Ectodermal cell (in vitro differentiated cells): ENCODE data around the gene ATE1.

Experiments used
- H3K27ac ChIP-seq: 2 replicates; pipeline ENCODE4 v1.7.0; 2013; ENCODE audit warnings: mild to moderate bottlenecking, low read depth, low read length; ENCODE audit not compliant: insufficient read depth, poor library complexity, severe bottlenecking
- H3K27me3 ChIP-seq: 2 replicates; pipeline ENCODE4 v1.7.0; 2013; ENCODE audit warnings: mild to moderate bottlenecking, low read length; ENCODE audit not compliant: insufficient read depth, control insufficient read depth, poor library complexity, severe bottlenecking
- H3K36me3 ChIP-seq: one replicate; pipeline ENCODE4 v1.7.0; 2013; ENCODE audit warnings: low read length; ENCODE audit not compliant: control insufficient read depth, insufficient read depth
- H3K4me1 ChIP-seq: one replicate; pipeline ENCODE4 v1.7.0; 2013; ENCODE audit warnings: low read length; ENCODE audit not compliant: control insufficient read depth, insufficient read depth
- H3K4me3 ChIP-seq: 2 replicates; pipeline ENCODE4 v1.7.0; 2013; ENCODE audit warnings: low read depth, low read length, control low read depth; ENCODE audit not compliant: insufficient read depth
- H3K9me3 ChIP-seq: 2 replicates; pipeline ENCODE4 v1.7.0; 2013; ENCODE audit warnings: mild to moderate bottlenecking, low read length, moderate library complexity; ENCODE audit not compliant: control insufficient read depth
- WGBS, 2 experiments: methylation state at CpG; one replicate each; pipeline ENCODE4 v1.1.7; 2013; ENCODE audit warnings: missing lambda C conversion rate in 2 of 2; 5-methylcytosine and 5-hydroxymethylcytosine counted together

Gene ATE1

DNA sequence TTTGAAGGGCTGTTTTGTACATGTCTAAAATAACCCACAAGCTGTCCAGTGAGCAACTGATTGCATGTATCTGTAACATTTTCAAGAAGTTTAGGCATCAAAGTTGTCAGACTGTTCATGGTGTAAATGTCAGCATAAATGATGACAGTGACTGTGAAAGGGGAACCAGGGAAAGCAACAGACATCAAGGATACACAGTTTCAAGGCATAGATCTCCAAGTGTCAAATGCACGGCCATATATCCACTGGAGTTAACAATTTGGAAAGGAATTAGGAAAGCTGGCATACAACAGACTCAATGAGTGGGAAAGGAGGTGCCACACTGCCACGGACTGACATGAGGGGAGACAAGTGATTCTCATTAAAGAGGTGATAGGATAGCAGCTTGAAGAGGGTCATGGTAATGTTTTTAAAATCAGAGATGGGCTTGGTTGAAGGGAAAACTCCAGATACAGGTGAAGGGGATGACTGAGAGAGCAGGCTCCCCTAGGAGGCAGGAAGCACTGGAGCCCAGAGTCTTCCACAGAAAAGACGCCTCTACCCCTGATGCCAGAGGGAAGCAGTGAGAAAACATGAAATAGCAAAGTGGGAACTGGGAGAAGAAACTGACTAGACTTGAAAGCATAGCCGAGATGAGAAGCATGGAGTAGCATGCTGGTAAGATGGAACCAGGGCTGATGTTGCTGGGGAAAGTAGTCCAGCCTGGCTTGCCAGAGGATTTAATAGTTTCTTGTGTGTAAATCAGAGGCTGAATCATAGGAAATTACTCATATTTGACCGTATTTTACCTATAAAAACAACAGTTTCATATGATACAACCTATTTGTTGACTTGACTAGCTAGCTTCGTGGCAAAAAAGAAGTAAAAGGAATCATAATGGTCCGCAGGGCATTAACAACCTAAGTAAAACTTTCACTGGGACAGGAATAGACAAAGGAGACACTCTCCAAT lies 28.6 kb upstream of the ATE1 start:
- Histone ChIP-seq H3K27me3 (no peaks in the 10 kb centered on the region), H3K4me1 (no peaks in the 10 kb centered on the region), H3K9me3 (no peaks in the 10 kb centered on the region), H3K4me3 (no peak overlapping the region), H3K27ac (no peak overlapping the region), H3K36me3 (peaks cover 4% of the 10 kb centered on the region)
- 94 to 97% methylated on average over 7 of the region's 7 CpGs for WGBS, 2 experiments

DNA sequence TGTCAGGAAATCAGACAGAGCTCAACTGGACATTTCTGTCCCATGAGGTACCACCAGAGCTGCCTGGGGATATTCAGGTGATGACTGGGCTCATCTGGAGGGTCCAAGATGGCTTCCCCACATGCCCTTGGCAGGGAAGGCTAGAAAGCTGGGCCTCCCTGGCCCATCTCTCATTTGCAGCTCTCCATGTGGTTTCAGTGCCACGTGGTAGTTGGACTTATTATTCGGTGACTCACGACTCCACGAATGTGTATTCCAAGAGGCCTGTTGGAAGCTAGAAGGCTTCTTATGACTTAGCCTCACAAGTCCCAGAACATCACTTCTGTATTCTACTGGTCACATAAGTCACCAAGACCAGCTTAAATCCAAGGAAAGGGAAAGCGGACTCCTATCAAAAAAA lies 24.4 kb upstream of the ATE1 start:
- H3K4me3 ChIP-seq, result no peak overlapping the region
- no peaks in the 10 kb centered on the region for H3K9me3 ChIP-seq
- H3K27me3 ChIP-seq, result no peaks in the 10 kb centered on the region
- H3K4me1 ChIP-seq, result no peaks in the 10 kb centered on the region
- H3K27ac ChIP-seq, result no peak overlapping the region
- H3K36me3 ChIP-seq, result no peaks in the 10 kb centered on the region
- 91 to 92% methylated on average over 5 of the region's 5 CpGs for WGBS, 2 experiments

DNA sequence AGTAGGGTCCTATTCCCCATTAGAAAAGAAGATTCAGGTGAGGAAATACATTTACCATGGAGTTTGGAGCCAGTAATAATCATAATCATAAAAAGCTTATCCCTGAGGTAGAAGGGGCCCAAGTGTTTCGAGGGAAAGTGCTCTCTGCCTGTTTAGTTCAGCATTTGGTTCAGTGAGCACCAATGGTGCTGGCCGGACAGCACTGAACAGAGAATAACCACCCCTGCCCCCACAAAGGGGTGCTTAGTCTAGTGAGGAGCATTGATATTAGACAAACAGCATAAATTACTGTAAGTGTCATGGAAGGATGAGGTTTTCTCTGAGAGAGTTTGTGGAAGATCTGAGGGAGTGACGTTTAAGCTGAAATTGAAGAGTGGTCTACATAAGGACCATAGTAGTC lies 21.6 kb upstream of the ATE1 start:
- Histone ChIP-seq H3K9me3 (no peaks in the 10 kb centered on the region), H3K36me3 (no peaks in the 10 kb centered on the region), H3K4me1 (no peaks in the 10 kb centered on the region), H3K4me3 (no peak overlapping the region), H3K27me3 (no peaks in the 10 kb centered on the region), H3K27ac (no peak overlapping the region)
- WGBS, 2 experiments, result 90 to 91% methylated on average over 3 of the region's 3 CpGs

DNA sequence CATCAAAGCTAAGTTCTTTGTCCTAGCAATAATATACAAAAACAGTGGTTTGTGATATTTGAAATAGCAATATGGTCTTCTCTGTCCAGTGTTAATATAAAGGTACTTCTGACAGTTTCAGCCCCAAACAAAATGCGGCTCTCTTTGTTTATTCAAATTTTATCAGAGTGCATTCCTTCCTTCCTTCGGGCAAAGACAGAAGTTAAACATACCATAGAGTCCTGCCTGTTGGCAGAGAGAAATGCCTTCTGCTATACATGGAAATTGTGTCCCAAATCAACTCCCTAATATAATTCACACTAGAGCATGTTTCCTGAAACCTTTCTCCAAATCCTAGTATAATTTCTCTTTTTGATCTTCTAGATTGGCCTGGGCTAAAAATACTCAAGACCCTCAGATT lies 21.2 kb upstream of the ATE1 start:
- H3K4me1 ChIP-seq, result no peaks in the 10 kb centered on the region
- H3K27ac ChIP-seq, result no peak overlapping the region
- H3K4me3 ChIP-seq, result no peak overlapping the region
- no peaks in the 10 kb centered on the region for H3K27me3 ChIP-seq
- no peaks in the 10 kb centered on the region for H3K9me3 ChIP-seq
- WGBS, 2 experiments, result 87 to 93% methylated on average over 2 of the region's 2 CpGs
- no peaks in the 10 kb centered on the region for H3K36me3 ChIP-seq

DNA sequence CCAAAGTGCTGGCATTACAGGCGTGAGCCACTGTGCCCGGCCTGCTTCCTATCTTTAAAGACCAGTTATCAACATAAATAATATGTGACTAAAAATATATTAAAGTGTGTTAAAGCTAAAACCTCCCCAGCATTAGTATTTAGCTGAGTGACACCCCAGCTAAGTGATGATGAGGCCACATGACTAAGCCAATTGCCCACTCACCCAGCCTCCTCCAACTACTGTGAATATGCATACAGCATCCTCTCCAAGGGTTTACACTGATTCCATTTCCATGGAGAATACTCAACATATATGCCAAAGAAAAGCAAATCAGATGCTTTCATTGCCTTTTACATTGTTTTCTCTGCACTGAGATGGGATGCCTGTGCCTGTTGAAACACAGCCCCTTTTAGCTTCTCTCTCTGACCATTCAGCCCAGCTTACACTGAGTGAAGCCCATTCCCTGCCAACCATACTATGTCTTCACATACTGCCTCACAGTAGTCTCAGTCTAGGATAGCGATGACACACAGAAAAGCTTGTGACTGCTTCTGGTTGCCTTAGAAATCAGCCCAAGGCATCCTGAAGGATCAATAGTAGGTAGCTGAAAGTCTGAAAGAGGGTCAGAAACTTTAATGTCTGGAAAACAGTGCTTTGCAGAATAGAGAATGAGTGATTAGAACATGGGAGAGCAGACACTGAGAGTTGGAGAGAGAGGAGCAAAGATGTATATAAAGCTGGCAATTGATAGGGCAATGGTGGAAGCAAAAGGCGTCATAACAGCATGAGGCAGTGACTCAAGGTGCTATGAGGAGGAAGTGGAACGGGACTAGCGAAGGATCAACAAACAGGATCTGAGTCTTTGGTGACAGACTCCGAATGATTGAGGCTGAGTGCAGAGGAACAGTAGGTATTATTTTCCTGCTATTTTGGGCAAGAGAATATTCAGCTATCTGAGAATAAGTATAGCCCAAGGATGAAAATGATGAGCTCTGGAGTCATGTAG lies 19.8 kb upstream of the ATE1 start:
- no peak overlapping the region for H3K4me3 ChIP-seq
- no peaks in the 10 kb centered on the region for H3K27me3 ChIP-seq
- no peaks in the 10 kb centered on the region for H3K9me3 ChIP-seq
- WGBS, 2 experiments, result 90 to 94% methylated on average over 5 to 6 of the region's 7 CpGs
- H3K27ac ChIP-seq, result no peak overlapping the region
- no peaks in the 10 kb centered on the region for H3K4me1 ChIP-seq
- H3K36me3 ChIP-seq, result no peaks in the 10 kb centered on the region

DNA sequence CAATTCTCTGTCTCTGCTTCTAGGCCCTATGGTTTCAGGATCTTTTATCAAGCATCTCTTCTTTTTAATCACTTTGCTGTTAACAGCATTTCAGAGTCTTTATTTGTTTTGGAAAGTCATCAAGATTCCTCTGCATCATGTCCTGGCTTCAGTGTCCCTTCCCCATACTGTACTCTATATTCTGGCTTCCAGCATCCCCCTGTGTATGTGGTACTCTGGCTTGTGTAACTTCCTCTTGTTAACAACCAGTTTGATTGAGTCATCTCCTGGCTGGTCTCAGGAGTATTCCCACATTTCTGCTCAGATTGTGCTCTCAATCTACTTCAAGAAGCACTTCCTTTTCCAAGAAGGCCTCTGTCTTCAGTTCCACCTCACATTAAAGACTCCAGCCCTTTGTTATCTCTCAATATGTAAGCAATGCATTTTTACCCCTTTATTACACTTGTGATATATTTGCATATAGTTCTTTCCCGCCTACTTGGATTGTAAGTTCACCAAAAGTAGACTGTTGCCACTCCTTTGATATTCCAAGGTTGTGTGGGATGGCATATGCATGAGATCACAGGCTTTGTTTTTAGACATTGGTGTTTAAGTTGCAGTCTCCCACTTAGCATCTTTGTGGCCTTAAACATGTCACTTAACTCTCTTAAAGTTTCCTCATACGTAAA lies 15.1 kb upstream of the ATE1 start:
- Histone ChIP-seq H3K36me3 (no peaks in the 10 kb centered on the region), H3K27ac (no peak overlapping the region)
- 78 to 100% methylated on average over 1 of the region's 2 CpGs for WGBS, 2 experiments

DNA sequence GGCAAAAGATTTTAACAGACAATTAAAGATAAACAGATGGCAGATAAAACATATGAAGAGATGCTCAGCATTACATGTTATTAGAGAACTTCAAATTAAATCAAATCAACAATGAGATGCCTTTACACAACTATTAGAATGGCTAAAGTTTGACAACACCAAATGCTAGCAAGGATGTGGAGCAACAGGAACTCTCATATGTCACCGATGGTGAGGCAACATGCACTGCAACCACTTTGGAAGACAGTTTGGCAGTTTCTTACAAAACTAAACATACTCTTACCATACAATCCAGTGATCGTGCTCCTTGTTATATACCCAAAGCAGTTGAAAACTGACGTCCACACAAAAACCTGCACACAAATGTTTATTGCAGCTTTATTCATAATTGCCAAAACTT lies 13.7 kb upstream of the ATE1 start:
- H3K27me3 ChIP-seq, result no peaks in the 10 kb centered on the region
- no peaks in the 10 kb centered on the region for H3K4me1 ChIP-seq
- 91 to 95% methylated on average over 3 of the region's 3 CpGs for WGBS, 2 experiments
- H3K27ac ChIP-seq, result no peak overlapping the region
- H3K9me3 ChIP-seq, result no peaks in the 10 kb centered on the region
- H3K36me3 ChIP-seq, result no peaks in the 10 kb centered on the region
- no peak overlapping the region for H3K4me3 ChIP-seq

More for the DNA sequence above, 15.1 kb upstream of the ATE1 start:
- Histone ChIP-seq H3K4me1 (no peaks in the 10 kb centered on the region), H3K4me3 (no peak overlapping the region), H3K27me3 (no peaks in the 10 kb centered on the region), H3K9me3 (no peaks in the 10 kb centered on the region)

DNA sequence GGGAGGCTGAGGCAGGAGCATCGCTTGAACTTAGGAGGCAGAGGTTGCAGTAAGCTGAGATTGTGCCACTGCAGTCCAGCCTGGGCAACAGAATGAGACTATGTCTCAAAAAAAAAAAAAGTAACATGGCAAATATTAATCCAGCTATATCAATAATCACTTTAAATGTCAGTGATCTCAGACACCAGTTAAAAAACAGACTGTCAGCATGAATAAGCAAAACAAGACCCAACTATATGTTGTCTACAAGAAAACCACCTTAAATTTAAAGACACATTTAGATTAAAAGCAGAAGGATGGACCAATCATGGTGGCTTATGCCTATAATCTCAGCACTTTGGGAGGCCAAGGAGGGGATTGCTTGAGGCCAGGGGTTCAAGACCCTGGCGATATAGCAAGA lies 8.5 kb upstream of the ATE1 start:
- no peaks in the 10 kb centered on the region for H3K9me3 ChIP-seq
- no peaks in the 10 kb centered on the region for H3K36me3 ChIP-seq
- WGBS, 2 experiments, result 86 to 95% methylated on average over 2 of the region's 2 CpGs
- no peak overlapping the region for H3K27ac ChIP-seq
- H3K4me1 ChIP-seq, result no peaks in the 10 kb centered on the region
- H3K27me3 ChIP-seq, result no peaks in the 10 kb centered on the region
- H3K4me3 ChIP-seq, result no peak overlapping the region

DNA sequence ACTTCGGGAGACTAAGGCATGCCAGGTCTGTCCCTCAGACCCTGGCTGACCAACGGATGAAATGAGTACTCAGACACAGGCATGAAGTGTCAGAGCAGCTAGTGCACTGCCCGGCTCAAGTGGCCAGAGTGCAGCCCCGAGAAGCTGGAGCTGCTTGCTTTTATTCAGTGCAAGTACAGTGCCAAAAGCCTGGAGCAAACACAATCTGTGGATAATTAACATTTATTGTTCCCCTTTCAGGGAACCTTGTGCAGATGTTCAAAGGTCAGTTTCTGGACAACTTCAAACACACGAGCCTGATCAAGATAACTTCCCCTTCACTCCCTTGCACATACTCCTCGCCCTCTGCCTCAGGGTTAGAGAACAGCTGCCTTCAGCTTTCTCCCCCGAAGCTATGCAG lies 7.9 kb upstream of the ATE1 start:
- WGBS, 2 experiments, result 90 to 95% methylated on average over 7 of the region's 7 CpGs
- Histone ChIP-seq H3K4me3 (no peak overlapping the region), H3K27ac (no peak overlapping the region), H3K36me3 (no peaks in the 10 kb centered on the region), H3K9me3 (no peaks in the 10 kb centered on the region), H3K27me3 (no peaks in the 10 kb centered on the region), H3K4me1 (no peaks in the 10 kb centered on the region)
